Measurements from ENCODE around the gene NCKAP5.

DNA sequence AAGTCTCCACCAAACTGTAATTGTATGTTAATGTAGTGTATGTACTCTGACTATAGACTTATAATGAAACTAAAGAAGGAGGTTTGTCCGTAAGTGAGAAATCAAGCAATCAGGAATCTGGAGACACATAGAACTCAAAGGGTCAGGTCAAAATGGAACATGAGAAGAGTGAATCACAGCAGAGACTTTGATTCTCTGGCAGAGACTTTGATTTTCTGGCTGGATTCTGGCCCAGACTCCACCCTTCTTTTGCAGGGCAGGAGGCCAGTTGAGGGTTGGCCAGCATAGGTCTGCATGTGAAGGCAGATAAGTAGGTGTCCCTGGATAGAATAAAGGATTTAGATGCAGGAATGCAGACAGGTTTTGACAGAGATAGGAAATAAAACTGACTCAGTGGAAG, 11.0 kb upstream of the NCKAP5 start:
- TF ChIP-seq, protein P1, sequence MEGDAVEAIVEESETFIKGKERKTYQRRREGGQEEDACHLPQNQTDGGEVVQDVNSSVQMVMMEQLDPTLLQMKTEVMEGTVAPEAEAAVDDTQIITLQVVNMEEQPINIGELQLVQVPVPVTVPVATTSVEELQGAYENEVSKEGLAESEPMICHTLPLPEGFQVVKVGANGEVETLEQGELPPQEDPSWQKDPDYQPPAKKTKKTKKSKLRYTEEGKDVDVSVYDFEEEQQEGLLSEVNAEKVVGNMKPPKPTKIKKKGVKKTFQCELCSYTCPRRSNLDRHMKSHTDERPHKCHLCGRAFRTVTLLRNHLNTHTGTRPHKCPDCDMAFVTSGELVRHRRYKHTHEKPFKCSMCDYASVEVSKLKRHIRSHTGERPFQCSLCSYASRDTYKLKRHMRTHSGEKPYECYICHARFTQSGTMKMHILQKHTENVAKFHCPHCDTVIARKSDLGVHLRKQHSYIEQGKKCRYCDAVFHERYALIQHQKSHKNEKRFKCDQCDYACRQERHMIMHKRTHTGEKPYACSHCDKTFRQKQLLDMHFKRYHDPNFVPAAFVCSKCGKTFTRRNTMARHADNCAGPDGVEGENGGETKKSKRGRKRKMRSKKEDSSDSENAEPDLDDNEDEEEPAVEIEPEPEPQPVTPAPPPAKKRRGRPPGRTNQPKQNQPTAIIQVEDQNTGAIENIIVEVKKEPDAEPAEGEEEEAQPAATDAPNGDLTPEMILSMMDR (IDR thresholded peaks at IDR 0.05; ENCODE audit: poor library complexity) = no peak
- no peak for TF ChIP-seq EZH2 (IDR thresholded peaks at IDR 0.05; ENCODE audit: borderline replicate concordance)
